Ishikawa (cell line): ENCODE results near the gene ARX.

Experiments
- CEBPB ChIP-seq: IDR thresholded peaks from 2 replicates; pipeline ENCODE4 v1.6.1; 2012
- CREB1 ChIP-seq: IDR thresholded peaks from 2 replicates; pipeline ENCODE4 v1.6.1; 2012; ENCODE audit warnings: low read depth
- EGR1 ChIP-seq: IDR thresholded peaks from 2 replicates; pipeline ENCODE4 v1.6.1; 2012
- EP300 ChIP-seq: IDR thresholded peaks from 2 replicates; pipeline ENCODE4 v1.6.1; 2012; ENCODE audit warnings: borderline replicate concordance
- FOXM1 ChIP-seq: IDR thresholded peaks from 2 replicates; pipeline ENCODE4 v1.6.1; 2012; ENCODE audit warnings: low read depth, borderline replicate concordance
- NFIC ChIP-seq: IDR thresholded peaks from 2 replicates; pipeline ENCODE4 v1.6.1; 2012
- RAD21 ChIP-seq: IDR thresholded peaks from 2 replicates; pipeline ENCODE4 v1.6.1; 2012; ENCODE audit warnings: low read depth
- TAF1 ChIP-seq: IDR thresholded peaks from 2 replicates; pipeline ENCODE4 v1.6.1; 2012; ENCODE audit warnings: low read depth, mild to moderate bottlenecking
- TCF12 ChIP-seq: IDR thresholded peaks from 2 replicates; pipeline ENCODE4 v1.6.1; 2012; ENCODE audit warnings: low read depth
- TEAD4 ChIP-seq: IDR thresholded peaks from 2 replicates; pipeline ENCODE4 v1.6.1; 2012
- YY1 ChIP-seq: IDR thresholded peaks from 2 replicates; pipeline ENCODE4 v1.6.1; 2012; ENCODE audit warnings: low read depth
- ZBTB7A ChIP-seq: IDR thresholded peaks from 2 replicates; pipeline ENCODE4 v1.6.1; 2012; ENCODE audit warnings: low read depth
- TF ChIP-seq, protein P1 (sequence below): IDR thresholded peaks from 2 replicates; pipeline ENCODE4 v1.6.1; 2012
- TF ChIP-seq, protein P2 (sequence below): IDR thresholded peaks from 2 replicates; pipeline ENCODE4 v1.6.1; 2012
- TF ChIP-seq, protein P3 (sequence below): IDR thresholded peaks from 2 replicates; pipeline ENCODE4 v1.6.1; 2012; ENCODE audit warnings: low read depth, mild to moderate bottlenecking

Gene ARX

DNA sequence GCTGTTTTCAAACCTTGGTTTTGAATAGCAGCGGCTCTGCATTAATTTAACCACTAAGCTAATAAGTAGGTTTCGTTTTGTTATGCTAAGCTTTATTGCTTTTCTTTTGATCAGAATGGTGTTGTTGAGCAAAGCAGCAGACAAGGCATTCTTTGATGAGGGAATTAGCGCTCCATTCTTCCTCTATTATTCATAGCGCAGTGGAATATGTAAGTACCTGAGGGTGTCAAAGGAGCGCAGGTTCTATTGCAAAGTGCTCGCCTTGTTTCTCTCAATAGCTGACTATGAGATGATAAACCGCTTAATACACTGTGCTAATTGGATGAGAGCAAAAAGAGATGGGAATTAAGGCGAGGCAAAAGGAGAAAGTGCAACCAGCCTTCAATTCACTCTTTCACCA is 16.3 kb downstream of the ARX start:
- TF ChIP-seq, protein P1, sequence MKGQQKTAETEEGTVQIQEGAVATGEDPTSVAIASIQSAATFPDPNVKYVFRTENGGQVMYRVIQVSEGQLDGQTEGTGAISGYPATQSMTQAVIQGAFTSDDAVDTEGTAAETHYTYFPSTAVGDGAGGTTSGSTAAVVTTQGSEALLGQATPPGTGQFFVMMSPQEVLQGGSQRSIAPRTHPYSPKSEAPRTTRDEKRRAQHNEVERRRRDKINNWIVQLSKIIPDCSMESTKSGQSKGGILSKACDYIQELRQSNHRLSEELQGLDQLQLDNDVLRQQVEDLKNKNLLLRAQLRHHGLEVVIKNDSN: no peak
- TF ChIP-seq RAD21: no peak
- no peak for TF ChIP-seq ZBTB7A
- no peak for TF ChIP-seq EGR1
- TF ChIP-seq NFIC: no peak
- no peak for TF ChIP-seq CEBPB
- TF ChIP-seq, protein P2, sequence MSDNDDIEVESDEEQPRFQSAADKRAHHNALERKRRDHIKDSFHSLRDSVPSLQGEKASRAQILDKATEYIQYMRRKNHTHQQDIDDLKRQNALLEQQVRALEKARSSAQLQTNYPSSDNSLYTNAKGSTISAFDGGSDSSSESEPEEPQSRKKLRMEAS: no peak
- TF ChIP-seq, protein P3, sequence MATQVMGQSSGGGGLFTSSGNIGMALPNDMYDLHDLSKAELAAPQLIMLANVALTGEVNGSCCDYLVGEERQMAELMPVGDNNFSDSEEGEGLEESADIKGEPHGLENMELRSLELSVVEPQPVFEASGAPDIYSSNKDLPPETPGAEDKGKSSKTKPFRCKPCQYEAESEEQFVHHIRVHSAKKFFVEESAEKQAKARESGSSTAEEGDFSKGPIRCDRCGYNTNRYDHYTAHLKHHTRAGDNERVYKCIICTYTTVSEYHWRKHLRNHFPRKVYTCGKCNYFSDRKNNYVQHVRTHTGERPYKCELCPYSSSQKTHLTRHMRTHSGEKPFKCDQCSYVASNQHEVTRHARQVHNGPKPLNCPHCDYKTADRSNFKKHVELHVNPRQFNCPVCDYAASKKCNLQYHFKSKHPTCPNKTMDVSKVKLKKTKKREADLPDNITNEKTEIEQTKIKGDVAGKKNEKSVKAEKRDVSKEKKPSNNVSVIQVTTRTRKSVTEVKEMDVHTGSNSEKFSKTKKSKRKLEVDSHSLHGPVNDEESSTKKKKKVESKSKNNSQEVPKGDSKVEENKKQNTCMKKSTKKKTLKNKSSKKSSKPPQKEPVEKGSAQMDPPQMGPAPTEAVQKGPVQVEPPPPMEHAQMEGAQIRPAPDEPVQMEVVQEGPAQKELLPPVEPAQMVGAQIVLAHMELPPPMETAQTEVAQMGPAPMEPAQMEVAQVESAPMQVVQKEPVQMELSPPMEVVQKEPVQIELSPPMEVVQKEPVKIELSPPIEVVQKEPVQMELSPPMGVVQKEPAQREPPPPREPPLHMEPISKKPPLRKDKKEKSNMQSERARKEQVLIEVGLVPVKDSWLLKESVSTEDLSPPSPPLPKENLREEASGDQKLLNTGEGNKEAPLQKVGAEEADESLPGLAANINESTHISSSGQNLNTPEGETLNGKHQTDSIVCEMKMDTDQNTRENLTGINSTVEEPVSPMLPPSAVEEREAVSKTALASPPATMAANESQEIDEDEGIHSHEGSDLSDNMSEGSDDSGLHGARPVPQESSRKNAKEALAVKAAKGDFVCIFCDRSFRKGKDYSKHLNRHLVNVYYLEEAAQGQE: no peak
- no peak for TF ChIP-seq TCF12
- no peak for TF ChIP-seq YY1
- no peak for TF ChIP-seq EP300
- no peak for TF ChIP-seq FOXM1

GRCh38 chrX:24996096-24996709 is 19.6 kb downstream of the ARX start:
- no peak for TF ChIP-seq CREB1
- no peak for TF ChIP-seq TAF1
- no peak for TF ChIP-seq RAD21
- TF ChIP-seq, protein P2: no peak
- no peak for TF ChIP-seq TCF12
- TF ChIP-seq, protein P1: no peak
- TF ChIP-seq ZBTB7A: no peak
- TF ChIP-seq TEAD4: no peak
- TF ChIP-seq, protein P3: no peak
- no peak for TF ChIP-seq NFIC
- TF ChIP-seq FOXM1: no peak
- TF ChIP-seq EP300: no peak
- no peak for TF ChIP-seq EGR1
- no peak for TF ChIP-seq YY1
- no peak for TF ChIP-seq CEBPB

DNA sequence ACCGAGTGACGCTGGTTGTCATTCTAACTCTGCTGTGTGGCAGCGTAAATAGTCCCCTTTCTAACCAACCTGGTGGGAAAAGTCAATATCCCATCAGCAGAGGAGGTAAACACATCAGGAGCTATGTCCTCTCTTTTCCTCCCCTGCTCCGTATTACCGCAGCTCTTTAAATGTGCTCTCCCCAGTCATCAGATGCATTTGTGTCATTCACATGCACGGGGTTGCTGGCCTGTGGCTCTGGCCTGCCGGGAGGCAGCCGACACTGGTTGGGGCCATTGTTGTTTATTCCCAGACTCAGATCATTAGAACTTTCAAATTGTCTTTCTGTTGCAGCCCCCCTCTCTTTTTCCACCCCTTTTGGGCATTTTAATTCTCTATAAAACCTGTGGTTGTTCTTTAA is 21.9 kb downstream of the ARX start:
- no peak for TF ChIP-seq TEAD4
- TF ChIP-seq EP300: no peak
- TF ChIP-seq FOXM1: no peak
- no peak for TF ChIP-seq CEBPB
- no peak for TF ChIP-seq ZBTB7A
- TF ChIP-seq, protein P3: no peak
- TF ChIP-seq, protein P1: no peak
- TF ChIP-seq NFIC: no peak
- no peak for TF ChIP-seq TAF1
- TF ChIP-seq, protein P2: no peak
- TF ChIP-seq RAD21: no peak
- TF ChIP-seq YY1: no peak
- TF ChIP-seq CREB1: no peak
- TF ChIP-seq EGR1: no peak
- TF ChIP-seq TCF12: no peak
